Motor neuron (in vitro differentiated cells): Measurements from ENCODE around the gene EPS8. TPM values are rescaled to one million over a fixed set of nuclear protein-coding genes. Genes with fewer than 3 reads are reported as not detected.

Source experiments
- ATAC-seq, 8 experiments: fragments of 200-7000 bp; cut with Tn5 transposase; replicated peaks in 6 of 8; 2 replicates each; pipeline ENCODE4 v1.8.0; 2021; ENCODE audit warnings: mild to moderate bottlenecking in 8 of 8, moderate library complexity in 8 of 8
- H3K27ac ChIP-seq, 2 donors: fragments of 250-450 bp; sonication (Bioruptor Pico); 2 replicates each; pipeline ENCODE4 v1.9.0; 2021; ENCODE audit warnings: antibody characterized with exemption in 2 of 2, mild to moderate bottlenecking in 2 of 2, moderate library complexity in 1 of 2
- H3K4me1 ChIP-seq, 2 donors: fragments of 250-450 bp; sonication (Bioruptor Pico); replicated peaks in 1 of 2; 2 replicates each; pipeline ENCODE4 v1.6.1; 2021; ENCODE audit warnings: antibody characterized with exemption in 2 of 2, mild to moderate bottlenecking in 2 of 2, moderate library complexity in 1 of 2
- H3K4me3 ChIP-seq, 5 donors: fragments of 250-450 bp; sonication (Bioruptor Pico); 2 replicates each; pipeline ENCODE4 v1.9.0; 2021; ENCODE audit warnings: antibody characterized with exemption in 5 of 5, mild to moderate bottlenecking in 5 of 5, moderate library complexity in 4 of 5
- WGBS, 10 experiments: fragments of 450-650 bp; shearing (Covaris generic); methylation state at CpG; one replicate each; pipeline ENCODE4 v1.0.0; 2022; 5-methylcytosine and 5-hydroxymethylcytosine counted together
- in situ Hi-C, 9 experiments: fragments of 400-800 bp; cut with MboI; loops; one replicate each; pipeline ENCODE4 v1.15.0; 2021; ENCODE audit warnings: low sequenced_read_pairs in 9 of 9, low pct_unique_long_range_greater_than_20kb in 2 of 9; ENCODE audit not compliant: unreplicated experiment in 9 of 9
- total RNA-seq, 8 experiments: library from RNA; unstranded; fragments of 300-600 nt; gene quantifications; 2 replicates each; pipeline versions ENCODE4 v1.2.3 to v1.2.4, GENCODE V29; 2022

Gene EPS8
- total RNA-seq, 8 experiments from 2014 or later = 7.8 to 84.5 (median 16.6) TPM

GRCh38 chr12:15662303-15662980, 126.7 kb downstream of the EPS8 start:
- H3K4me1 ChIP-seq = no peaks in the 10 kb centered on the region
- WGBS, 10 experiments = 20 to 100% (median 85%) methylated on average over 2 to 3 of the region's 3 CpGs
- in situ Hi-C loops = no loop called here
- peak in 5 of 8 experiments; percentile 24 to 100 (median 76) for ATAC-seq
- H3K27ac ChIP-seq = no peak overlapping the region
- no peak overlapping the region for H3K4me3 ChIP-seq

DNA sequence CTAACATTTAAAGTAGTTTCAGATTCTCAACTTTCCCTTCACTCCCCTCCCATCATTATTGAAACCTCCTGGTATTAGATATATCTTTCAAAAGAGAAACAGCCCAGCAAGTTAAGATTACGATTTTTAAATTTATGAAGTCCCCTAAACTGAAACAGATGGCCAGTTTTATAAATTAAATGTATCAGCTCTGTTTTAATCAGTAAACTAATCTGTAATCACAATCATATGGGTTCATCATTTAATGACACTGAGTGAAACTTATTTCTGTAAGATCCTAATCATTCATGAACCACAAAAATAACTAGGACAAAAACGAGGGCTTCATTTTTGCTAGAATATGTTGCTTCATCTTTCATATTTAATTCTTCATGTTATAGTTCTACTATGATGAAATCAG, 137.8 kb downstream of the EPS8 start:
- no peak for ATAC-seq
- WGBS, 10 experiments = 0 to 90% (median 71%) methylated on average over 1 to 2 of the region's 2 CpGs; no CpG with 5 or more reads in 1 of the 10 experiments
- in situ Hi-C loops = no loop called here
- no peak overlapping the region for H3K27ac ChIP-seq
- no peak overlapping the region for H3K4me3 ChIP-seq
- no peaks in the 10 kb centered on the region for H3K4me1 ChIP-seq

GRCh38 chr12:15650399-15651128, 138.6 kb downstream of the EPS8 start:
- Histone ChIP-seq H3K27ac (no peak overlapping the region), H3K4me3 (no peak overlapping the region), H3K4me1 (no peaks in the 10 kb centered on the region)
- no peak for ATAC-seq
- in situ Hi-C loops = no loop called here
- WGBS, 10 experiments = 48 to 100% (median 79%) methylated on average over 2 to 5 of the region's 6 CpGs

GRCh38 chr12:15649347-15649746, 139.8 kb downstream of the EPS8 start:
- 33 to 100% (median 78%) methylated on average over 1 of the region's 1 CpG; no CpG with 5 or more reads in 2 of the 10 experiments for WGBS, 10 experiments
- H3K4me1 ChIP-seq = no peaks in the 10 kb centered on the region
- no peak overlapping the region for H3K27ac ChIP-seq
- in situ Hi-C loops = no loop called here
- H3K4me3 ChIP-seq = no peak overlapping the region
- ATAC-seq = peak in 3 of 8 experiments; percentile 51 to 72 (median 51)

DNA sequence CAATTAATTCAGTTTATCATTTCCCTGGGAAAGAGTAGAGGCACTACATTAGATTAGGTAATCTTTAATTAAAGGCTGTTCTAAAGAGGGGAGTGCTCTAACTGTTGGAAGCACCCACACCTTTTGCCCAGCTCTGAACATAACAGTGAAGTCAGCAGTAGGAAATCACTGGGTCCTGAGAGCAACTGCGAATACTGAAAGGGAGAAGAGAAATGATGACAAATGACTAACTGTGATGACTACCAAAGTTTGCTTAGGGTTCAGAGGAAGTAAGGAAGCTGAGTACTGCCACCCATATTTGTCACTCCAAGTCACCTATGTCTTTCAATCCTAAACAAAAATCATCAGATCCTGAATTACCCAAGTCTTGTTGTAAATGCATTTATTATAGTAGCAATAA, 140.6 kb downstream of the EPS8 start:
- H3K27ac ChIP-seq = no peak overlapping the region
- H3K4me3 ChIP-seq = no peak overlapping the region
- in situ Hi-C loops = no loop called here
- no peaks in the 10 kb centered on the region for H3K4me1 ChIP-seq
- 33 to 100% (median 89%) methylated on average over 1 of the region's 1 CpG; no CpG with 5 or more reads in 3 of the 10 experiments for WGBS, 10 experiments
- peak in 2 of 8 experiments; percentile 31 to 82 for ATAC-seq

DNA sequence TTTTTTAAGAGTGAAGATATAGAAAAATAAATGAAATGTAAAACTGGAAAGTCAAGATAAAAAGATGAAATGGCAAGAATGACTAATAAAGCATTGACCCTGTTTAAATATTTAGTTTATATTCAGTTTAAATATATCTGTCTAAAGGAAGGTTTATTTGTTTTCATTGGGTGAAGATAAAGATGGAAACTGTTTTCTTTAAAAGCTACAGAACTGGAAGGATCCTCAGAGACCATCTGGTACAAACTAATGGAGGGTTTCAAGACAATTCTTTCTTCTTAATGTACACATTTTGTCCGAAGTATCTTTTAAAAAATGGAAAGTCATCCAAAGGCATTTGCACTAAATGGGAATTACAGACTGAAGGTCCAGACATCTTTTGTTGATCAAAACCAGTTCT, 142.6 kb downstream of the EPS8 start:
- Histone ChIP-seq H3K27ac (no peak overlapping the region), H3K4me1 (no peaks in the 10 kb centered on the region), H3K4me3 (no peak overlapping the region)
- no peak for ATAC-seq
- in situ Hi-C loops = no loop called here
- WGBS, 10 experiments = 0 to 14% methylated on average over 1 of the region's 1 CpG; no CpG with 5 or more reads in 8 of the 10 experiments

DNA sequence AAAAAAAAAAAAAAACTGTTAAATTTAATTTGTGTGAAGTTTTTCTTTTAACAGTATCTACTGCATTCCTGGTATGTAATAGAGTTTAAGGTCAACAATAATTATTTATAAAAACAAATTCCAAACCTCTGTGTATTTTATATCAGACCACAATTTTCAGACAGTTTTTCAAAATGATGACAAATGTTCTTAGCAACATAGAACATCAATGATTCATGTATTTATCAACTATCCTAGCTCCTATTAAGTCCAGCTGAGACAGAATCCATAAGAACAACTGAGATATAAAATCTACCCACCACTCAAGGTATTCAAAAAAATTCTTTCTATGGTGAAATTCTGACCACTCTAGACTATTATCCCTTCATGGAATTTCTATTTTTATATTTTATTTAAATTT, 144.5 kb downstream of the EPS8 start:
- Histone ChIP-seq H3K27ac (no peak overlapping the region), H3K4me1 (no peaks in the 10 kb centered on the region), H3K4me3 (no peak overlapping the region)
- in situ Hi-C loops = no loop called here
- ATAC-seq = no peak

GRCh38 chr12:15638231-15638630, 151.0 kb downstream of the EPS8 start:
- Histone ChIP-seq H3K27ac (no peak overlapping the region), H3K4me3 (no peak overlapping the region), H3K4me1 (no peaks in the 10 kb centered on the region)
- WGBS, 10 experiments = 17 to 84% (median 77%) methylated on average over 2 to 3 of the region's 3 CpGs; no CpG with 5 or more reads in 1 of the 10 experiments
- in situ Hi-C loops = no loop called here
- ATAC-seq = no peak

DNA sequence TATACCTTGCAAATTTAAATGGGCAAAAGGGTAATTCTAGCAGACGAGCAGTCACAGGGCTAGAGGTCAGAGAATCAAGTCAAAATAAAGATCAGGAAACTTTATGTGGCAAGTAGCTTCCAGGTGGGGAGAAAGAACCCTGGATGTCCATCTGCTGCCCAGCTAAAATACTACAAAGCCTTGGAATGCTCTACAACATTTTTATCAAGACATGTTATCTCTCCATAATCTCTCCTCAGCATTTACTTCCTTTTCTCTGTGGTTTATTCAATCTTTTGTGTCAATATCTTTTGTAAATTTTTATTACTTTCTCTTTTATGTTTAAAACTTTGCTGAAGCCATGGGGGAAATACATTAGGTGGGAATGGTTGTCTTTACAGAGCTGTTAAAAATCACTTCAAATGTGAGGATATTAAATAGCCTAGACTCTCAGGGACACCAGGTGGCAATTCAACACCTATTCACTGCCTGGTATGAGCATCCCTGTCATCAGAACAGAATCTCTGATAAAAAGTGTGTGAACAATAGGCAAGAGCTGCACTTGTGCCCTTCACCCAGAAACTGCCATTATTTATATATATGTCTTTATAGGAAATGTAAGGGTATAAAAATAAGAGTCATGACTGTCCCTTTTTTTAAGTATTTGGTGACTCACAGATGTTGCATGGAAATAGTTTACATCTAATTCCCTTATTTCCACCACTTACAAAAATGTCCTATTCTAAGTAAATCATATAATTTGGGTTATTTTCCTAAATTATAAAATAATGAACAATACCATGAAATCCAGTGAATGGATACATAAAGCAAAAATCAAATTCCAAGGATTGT, 152.9 kb downstream of the EPS8 start:
- no peak for ATAC-seq
- H3K4me1 ChIP-seq = no peaks in the 10 kb centered on the region
- in situ Hi-C loops = no loop called here
- H3K4me3 ChIP-seq = no peak overlapping the region
- no peak overlapping the region for H3K27ac ChIP-seq
- 43 to 100% (median 92%) methylated on average over 1 of the region's 1 CpG; no CpG with 5 or more reads in 2 of the 10 experiments for WGBS, 10 experiments

GRCh38 chr12:15634010-15634683, 155.0 kb downstream of the EPS8 start:
- 40 to 100% (median 95%) methylated on average over 1 to 4 of the region's 4 CpGs for WGBS, 10 experiments
- no peak for ATAC-seq
- in situ Hi-C loops = no loop called here
- no peak overlapping the region for H3K27ac ChIP-seq
- H3K4me3 ChIP-seq = no peak overlapping the region
- peaks cover 0 to under 1% of the 10 kb centered on the region in 2 donors for H3K4me1 ChIP-seq

DNA sequence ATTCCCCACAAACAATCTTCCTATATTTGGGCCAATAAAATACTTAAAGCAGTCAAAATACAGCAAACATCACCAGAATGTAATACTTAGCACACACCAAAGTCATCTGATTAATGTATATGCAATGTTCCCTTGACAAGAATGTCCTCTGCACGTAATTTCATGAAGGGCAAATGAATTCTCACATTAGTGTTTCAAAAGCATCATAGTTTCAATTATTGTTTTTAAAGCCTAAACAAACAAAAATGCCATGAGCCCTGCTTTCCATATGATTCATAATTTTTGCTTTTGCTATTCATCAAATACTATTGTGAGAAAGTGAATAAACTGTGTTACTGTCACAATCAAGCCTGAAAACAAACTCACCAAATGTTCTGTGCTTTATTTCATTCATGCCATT, 156.0 kb downstream of the EPS8 start:
- WGBS, 10 experiments = 30 to 100% (median 90%) methylated on average over 1 of the region's 1 CpG; no CpG with 5 or more reads in 1 of the 10 experiments
- Histone ChIP-seq H3K4me1 (peaks cover 0 to 9% of the 10 kb centered on the region in 2 donors), H3K4me3 (no peak overlapping the region), H3K27ac (no peak overlapping the region)
- ATAC-seq = no peak
- in situ Hi-C loops = no loop called here

GRCh38 chr12:15632708-15633107, 156.5 kb downstream of the EPS8 start:
- Histone ChIP-seq H3K27ac (no peak overlapping the region), H3K4me3 (no peak overlapping the region), H3K4me1 (peaks cover 0 to 9% of the 10 kb centered on the region in 2 donors)
- in situ Hi-C loops = no loop called here
- no peak for ATAC-seq
- WGBS, 10 experiments = 35 to 100% (median 92%) methylated on average over 2 to 4 of the region's 4 CpGs; no CpG with 5 or more reads in 2 of the 10 experiments
